Transverse colon (tissue), 4 donors: Measurements from ENCODE around the gene TBC1D19. TPM values are rescaled to one million over a fixed set of nuclear protein-coding genes. Genes with fewer than 3 reads are reported as not detected.

Experiments used
- DNase-seq: peaks from one replicate; pipeline ENCODE4 v3.0.0-alpha.2; 2019
- H3K27ac ChIP-seq, 4 donors: fragments of 200-600 bp; sonication (generic); 2 replicates each; pipeline ENCODE4 v1.5.1; 2016 to 2018; ENCODE audit warnings: inconsistent platforms in 4 of 4
- H3K27me3 ChIP-seq: fragments of 200-600 bp; sonication (generic); 2 replicates; pipeline ENCODE4 v1.5.1; 2017; ENCODE audit warnings: inconsistent platforms
- H3K36me3 ChIP-seq, 4 donors: fragments of 200-600 bp; sonication (generic); 2 replicates each; pipeline ENCODE4 v1.5.1; 2017 to 2019; ENCODE audit warnings: inconsistent platforms in 4 of 4
- H3K4me1 ChIP-seq, 4 donors: fragments of 200-600 bp; sonication (generic); 2 replicates each; pipeline ENCODE4 v1.5.1; 2017 to 2020; ENCODE audit warnings: inconsistent platforms in 4 of 4
- H3K4me3 ChIP-seq, 4 donors: fragments of 200-600 bp; sonication (generic); 1 replicate in 1 of 4; 2 replicates in 3 of 4; pipeline versions ENCODE4 v1.5.1 to v1.6.1; 2017 to 2019; ENCODE audit warnings: inconsistent platforms in 4 of 4
- H3K9me3 ChIP-seq, 2 donors: fragments of 200-600 bp; sonication (generic); 2 replicates each; pipeline ENCODE4 v1.5.1; 2017 to 2019; ENCODE audit warnings: inconsistent platforms in 2 of 2
- EP300 ChIP-seq: sonication (generic); formaldehyde crosslinking; IDR thresholded peaks from one replicate; pipeline ENCODE4 v1.6.1; 2017; ENCODE audit warnings: antibody characterized with exemption, low read depth
- POLR2A ChIP-seq: fragments of 450-650 bp; IDR thresholded peaks from one replicate; pipeline ENCODE4 v1.6.1; 2016; ENCODE audit warnings: antibody characterized with exemption, mild to moderate bottlenecking, moderate library complexity
- POLR2AphosphoS5 ChIP-seq, 3 donors: sonication (generic); formaldehyde crosslinking; IDR thresholded peaks; one replicate each; pipeline ENCODE4 v1.6.1; 2016; ENCODE audit warnings: antibody characterized with exemption in 3 of 3
- WGBS, 2 donors: methylation state at CpG; one replicate each; pipeline ENCODE4 v1.1.5; 2018; ENCODE audit warnings: low coverage in 1 of 2; 5-methylcytosine and 5-hydroxymethylcytosine counted together
- in situ Hi-C, 4 donors: fragments of 200-750 bp; cut with MboI; loops; one replicate each; pipeline versions ENCODE4 v1.15.0 to v1.15.1; 2017; ENCODE audit warnings: low sequenced_read_pairs in 3 of 4, low pct_ligation_motif_present in 1 of 4, low pct_unique_long_range_greater_than_20kb in 1 of 4
- intact Hi-C: fragments of 100-400 bp; cut with DNase I; formaldehyde crosslinking; loops from one replicate; pipeline ENCODE4 v1.15.1; 2023; ENCODE audit warnings: low total_unique reads
- total RNA-seq, 4 donors: library from RNA; depleted of rRNA; stranded (reverse); fragments of >200 nt; gene quantifications; one replicate each; pipeline ENCODE4 v1.1.0, GENCODE V29; 2016
- TF ChIP-seq, protein P1 (sequence below), 5 experiments: fragments of 200-600 bp in 3 of 5; fragments of 450-650 bp in 2 of 5; sonication (generic) in 3 of 5; IDR thresholded peaks; 1 replicate in 2 of 5; 2 replicates in 3 of 5; pipeline ENCODE4 v1.5.1; 2016 to 2017; ENCODE audit warnings: antibody characterized with exemption in 5 of 5, inconsistent platforms in 3 of 5, mild to moderate bottlenecking in 2 of 5, moderate library complexity in 1 of 5

Gene TBC1D19
- total RNA-seq, 4 donors from 2014 or later = 6.3 to 19.1 (median 9.6) TPM

DNA sequence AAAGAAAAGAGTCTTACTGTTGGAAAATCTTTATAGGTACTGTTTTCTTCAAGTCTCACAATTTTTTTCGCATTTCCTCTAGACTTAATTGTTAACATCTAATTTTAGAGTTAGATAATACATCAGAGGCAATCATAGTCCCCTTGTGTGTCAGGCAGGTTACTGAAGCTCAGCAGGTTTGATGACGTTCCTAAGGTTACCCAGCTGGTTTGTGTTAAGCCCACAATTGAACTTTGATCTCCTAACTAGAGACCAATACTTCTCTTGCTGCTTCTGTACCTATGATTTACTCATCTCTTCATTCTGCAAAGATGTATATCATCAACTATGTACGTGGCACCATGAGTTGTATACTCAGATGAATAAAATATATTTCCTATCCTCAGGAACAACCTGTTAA is 145.1 kb downstream of the TBC1D19 start:
- TF ChIP-seq POLR2AphosphoS5 (IDR thresholded peaks at IDR 0.05) = no peak
- in situ Hi-C loops = no loop called here
- no peaks in the 10 kb centered on the region for H3K4me1 ChIP-seq
- DNase-seq = no peak
- intact Hi-C loops = no loop called here
- H3K36me3 ChIP-seq = no peaks in the 10 kb centered on the region
- H3K9me3 ChIP-seq = no peaks in the 10 kb centered on the region
- WGBS, 2 donors = 77 to 82% methylated on average over 3 of the region's 3 CpGs
- no peaks in the 10 kb centered on the region for H3K27me3 ChIP-seq
- H3K27ac ChIP-seq = no peak overlapping the region
- no peak overlapping the region for H3K4me3 ChIP-seq

DNA sequence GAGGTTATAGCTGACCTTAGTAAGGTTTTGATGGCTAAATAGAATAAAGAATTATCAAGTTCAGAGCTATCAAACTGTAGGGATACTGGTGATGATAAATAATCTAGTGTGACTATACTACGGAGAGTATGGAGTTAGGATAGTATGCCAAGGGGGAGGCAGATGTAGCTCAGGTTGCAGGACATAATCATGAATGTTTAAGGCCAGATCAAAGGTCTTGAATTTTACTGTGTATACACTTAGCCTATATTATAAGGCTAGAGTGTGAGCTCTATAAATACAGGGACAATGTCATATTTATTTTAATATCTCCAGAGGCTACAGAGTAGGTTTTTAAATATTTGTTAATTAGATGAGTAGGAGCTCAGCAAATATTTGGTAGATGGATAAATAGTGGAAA is 145.7 kb downstream of the TBC1D19 start:
- H3K36me3 ChIP-seq = no peaks in the 10 kb centered on the region
- no peak for DNase-seq
- TF ChIP-seq EP300 = no peak
- TF ChIP-seq POLR2AphosphoS5 (IDR thresholded peaks at IDR 0.05) = no peak
- TF ChIP-seq, protein P1, sequence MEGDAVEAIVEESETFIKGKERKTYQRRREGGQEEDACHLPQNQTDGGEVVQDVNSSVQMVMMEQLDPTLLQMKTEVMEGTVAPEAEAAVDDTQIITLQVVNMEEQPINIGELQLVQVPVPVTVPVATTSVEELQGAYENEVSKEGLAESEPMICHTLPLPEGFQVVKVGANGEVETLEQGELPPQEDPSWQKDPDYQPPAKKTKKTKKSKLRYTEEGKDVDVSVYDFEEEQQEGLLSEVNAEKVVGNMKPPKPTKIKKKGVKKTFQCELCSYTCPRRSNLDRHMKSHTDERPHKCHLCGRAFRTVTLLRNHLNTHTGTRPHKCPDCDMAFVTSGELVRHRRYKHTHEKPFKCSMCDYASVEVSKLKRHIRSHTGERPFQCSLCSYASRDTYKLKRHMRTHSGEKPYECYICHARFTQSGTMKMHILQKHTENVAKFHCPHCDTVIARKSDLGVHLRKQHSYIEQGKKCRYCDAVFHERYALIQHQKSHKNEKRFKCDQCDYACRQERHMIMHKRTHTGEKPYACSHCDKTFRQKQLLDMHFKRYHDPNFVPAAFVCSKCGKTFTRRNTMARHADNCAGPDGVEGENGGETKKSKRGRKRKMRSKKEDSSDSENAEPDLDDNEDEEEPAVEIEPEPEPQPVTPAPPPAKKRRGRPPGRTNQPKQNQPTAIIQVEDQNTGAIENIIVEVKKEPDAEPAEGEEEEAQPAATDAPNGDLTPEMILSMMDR (IDR thresholded peaks at IDR 0.05) = no peak
- TF ChIP-seq POLR2A = no peak
- WGBS, 2 donors = 0% methylated on average over 1 of the region's 1 CpG
- no peaks in the 10 kb centered on the region for H3K27me3 ChIP-seq
- no peaks in the 10 kb centered on the region for H3K4me1 ChIP-seq
- no peaks in the 10 kb centered on the region for H3K9me3 ChIP-seq
- no peak overlapping the region for H3K4me3 ChIP-seq
- H3K27ac ChIP-seq = no peak overlapping the region
- intact Hi-C loops = no loop called here
- in situ Hi-C loops = no loop called here

DNA sequence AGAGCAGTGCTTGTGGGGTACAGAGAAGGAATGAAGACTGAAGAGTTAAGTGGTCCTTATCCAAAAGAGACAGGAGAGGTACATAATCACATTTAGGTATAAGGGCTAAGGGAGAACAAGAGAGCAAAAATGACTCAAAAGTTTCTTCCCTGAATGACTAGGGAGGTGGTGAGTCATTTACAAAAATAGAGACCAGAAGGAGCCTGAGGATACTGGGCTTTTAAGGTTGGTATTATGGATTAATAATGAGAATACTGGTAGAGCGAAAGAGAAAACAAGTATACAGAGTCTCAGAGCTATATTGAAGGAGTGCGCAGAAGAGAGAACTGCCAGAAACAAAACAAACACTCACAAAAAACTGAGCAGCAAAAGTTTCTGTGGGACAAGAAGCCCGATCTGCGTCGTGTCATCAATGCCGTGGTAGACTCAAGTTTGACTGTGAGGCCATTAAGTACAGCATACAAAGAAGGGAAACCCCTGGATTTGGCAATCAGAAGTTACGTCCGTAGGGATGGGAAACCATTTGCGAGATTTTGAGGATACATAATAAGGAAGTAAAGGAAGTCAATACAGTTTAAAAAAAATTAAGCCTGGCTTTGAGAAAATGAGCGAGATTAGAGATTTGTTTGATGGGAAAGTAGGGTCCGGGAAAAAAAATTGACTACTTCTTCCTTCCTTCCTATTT is 147.6 kb downstream of the TBC1D19 start:
- no peaks in the 10 kb centered on the region for H3K9me3 ChIP-seq
- WGBS, 2 donors = 74 to 82% methylated on average over 9 to 11 of the region's 11 CpGs
- in situ Hi-C loops = no loop called here

DNA sequence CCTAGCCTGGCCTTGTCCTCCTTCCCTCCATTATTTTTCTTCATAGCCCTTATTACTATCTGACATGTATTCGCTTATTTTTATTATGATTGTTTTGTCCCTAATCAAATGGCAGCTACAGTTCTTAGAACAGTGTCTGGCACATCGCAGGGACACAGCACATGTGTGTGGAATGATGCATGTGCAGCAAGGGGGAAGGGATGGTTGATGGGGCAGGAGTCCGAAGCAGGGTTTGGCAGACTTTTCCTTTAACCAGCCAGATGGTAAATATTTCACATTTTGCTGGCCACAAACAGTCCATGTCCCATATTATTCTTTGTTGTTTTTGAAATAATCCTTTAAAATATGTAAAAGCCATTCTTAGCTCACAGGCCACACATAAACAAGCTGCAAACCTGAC is 148.5 kb downstream of the TBC1D19 start:
- H3K4me1 ChIP-seq = no peaks in the 10 kb centered on the region
- no peaks in the 10 kb centered on the region for H3K27me3 ChIP-seq
- intact Hi-C loops (no loop called here), in situ Hi-C loops (no loop called here)
- WGBS, 2 donors = 92 to 100% methylated on average over 2 to 3 of the region's 3 CpGs
- TF ChIP-seq POLR2A = no peak
- no peak for TF ChIP-seq POLR2AphosphoS5 (IDR thresholded peaks at IDR 0.05)
- TF ChIP-seq, protein P1 (IDR thresholded peaks at IDR 0.05) = no peak
- TF ChIP-seq EP300 = no peak
- DNase-seq = no peak
- H3K27ac ChIP-seq = no peak overlapping the region
- H3K36me3 ChIP-seq = no peaks in the 10 kb centered on the region
- no peaks in the 10 kb centered on the region for H3K9me3 ChIP-seq
- no peak overlapping the region for H3K4me3 ChIP-seq

More for the DNA sequence above, 147.6 kb downstream of the TBC1D19 start:
- intact Hi-C loops = no loop called here
- H3K27ac ChIP-seq = no peak overlapping the region
- H3K4me1 ChIP-seq = no peaks in the 10 kb centered on the region
- no peak for TF ChIP-seq EP300
- TF ChIP-seq, protein P1 (IDR thresholded peaks at IDR 0.05) = no peak
- no peak for TF ChIP-seq POLR2AphosphoS5 (IDR thresholded peaks at IDR 0.05)
- no peak for TF ChIP-seq POLR2A
- H3K36me3 ChIP-seq = no peaks in the 10 kb centered on the region
- no peak overlapping the region for H3K4me3 ChIP-seq
- no peaks in the 10 kb centered on the region for H3K27me3 ChIP-seq
- no peak for DNase-seq

DNA sequence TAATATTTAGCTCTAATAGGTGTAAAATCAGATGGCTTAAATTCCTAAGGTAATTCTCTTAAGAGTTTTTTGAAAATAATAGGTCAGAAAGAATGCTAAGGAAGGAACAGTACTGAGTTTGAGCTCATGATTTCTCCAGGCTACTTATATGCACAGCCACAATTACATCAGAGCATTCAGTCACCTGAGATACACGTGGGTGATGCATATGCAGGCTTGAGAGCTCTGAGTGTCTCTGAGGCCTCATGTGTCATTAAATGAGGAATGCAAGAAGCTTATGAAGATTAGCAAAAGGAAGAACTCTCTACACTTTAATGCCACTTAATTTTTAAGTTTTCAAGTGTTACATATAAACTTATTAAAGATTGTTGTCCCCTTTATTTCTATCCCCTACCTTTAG is 152.7 kb downstream of the TBC1D19 start:
- Histone ChIP-seq H3K4me3 (no peak overlapping the region), H3K27me3 (no peaks in the 10 kb centered on the region), H3K9me3 (no peaks in the 10 kb centered on the region), H3K4me1 (no peaks in the 10 kb centered on the region), H3K27ac (no peak overlapping the region), H3K36me3 (no peaks in the 10 kb centered on the region)
- intact Hi-C loops = no loop called here
- 40 to 65% methylated on average over 1 of the region's 1 CpG for WGBS, 2 donors
- TF ChIP-seq POLR2AphosphoS5 (IDR thresholded peaks at IDR 0.05) (no peak), POLR2A (no peak), EP300 (no peak)
- TF ChIP-seq, protein P1 (IDR thresholded peaks at IDR 0.05) = no peak
- in situ Hi-C loops = no loop called here
- no peak for DNase-seq
